ENCODE data around the gene TXNRD2. TPM values are rescaled to one million over a fixed set of nuclear protein-coding genes. Genes with fewer than 3 reads are reported as not detected.

TXNRD2 gene
- total and polyA plus RNA-seq, 8 donors = 9.6 to 41.6 (median 14.8) TPM

DNA sequence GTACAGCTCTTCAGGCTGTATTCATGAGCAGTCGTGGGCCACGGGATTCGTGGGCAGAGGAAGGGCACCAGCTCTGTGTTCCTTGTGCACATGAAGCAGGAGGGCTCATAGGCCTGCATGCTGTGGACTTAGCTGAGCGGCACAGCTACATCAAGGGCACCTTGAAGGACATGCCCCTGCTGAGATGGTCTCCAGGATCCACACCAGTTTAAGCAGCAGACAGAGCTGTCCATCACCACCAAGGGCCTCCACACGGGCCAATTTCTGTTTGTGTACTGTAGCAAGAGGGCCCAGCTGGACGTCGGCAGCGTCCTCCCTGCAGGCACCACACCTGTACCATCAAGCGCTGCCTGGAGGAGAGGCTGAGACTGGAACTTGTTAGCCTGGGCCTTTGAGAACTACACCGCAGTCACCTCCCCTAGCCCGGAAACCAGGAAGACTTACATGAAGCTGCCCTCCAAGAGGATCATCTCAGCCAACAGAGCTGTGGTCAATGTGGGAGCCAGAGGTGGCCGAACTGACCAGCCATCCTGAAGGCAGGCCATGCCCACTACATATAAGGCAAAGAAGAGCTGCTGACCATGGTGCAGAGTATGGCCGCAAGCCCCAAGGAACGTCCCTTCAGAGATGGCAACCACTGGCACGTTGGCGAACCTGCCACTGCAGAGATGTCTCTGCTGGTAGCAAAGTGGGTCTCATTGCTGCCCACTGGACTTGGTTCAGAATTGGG lies 54.2 kb downstream of the TXNRD2 start:
- TF ChIP-seq, protein P1, sequence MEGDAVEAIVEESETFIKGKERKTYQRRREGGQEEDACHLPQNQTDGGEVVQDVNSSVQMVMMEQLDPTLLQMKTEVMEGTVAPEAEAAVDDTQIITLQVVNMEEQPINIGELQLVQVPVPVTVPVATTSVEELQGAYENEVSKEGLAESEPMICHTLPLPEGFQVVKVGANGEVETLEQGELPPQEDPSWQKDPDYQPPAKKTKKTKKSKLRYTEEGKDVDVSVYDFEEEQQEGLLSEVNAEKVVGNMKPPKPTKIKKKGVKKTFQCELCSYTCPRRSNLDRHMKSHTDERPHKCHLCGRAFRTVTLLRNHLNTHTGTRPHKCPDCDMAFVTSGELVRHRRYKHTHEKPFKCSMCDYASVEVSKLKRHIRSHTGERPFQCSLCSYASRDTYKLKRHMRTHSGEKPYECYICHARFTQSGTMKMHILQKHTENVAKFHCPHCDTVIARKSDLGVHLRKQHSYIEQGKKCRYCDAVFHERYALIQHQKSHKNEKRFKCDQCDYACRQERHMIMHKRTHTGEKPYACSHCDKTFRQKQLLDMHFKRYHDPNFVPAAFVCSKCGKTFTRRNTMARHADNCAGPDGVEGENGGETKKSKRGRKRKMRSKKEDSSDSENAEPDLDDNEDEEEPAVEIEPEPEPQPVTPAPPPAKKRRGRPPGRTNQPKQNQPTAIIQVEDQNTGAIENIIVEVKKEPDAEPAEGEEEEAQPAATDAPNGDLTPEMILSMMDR (IDR thresholded peaks at IDR 0.05) = no peak
- Histone ChIP-seq H3K27me3 (no peaks in the 10 kb centered on the region), H3K27ac (no peak overlapping the region), H3K4me1 (no peaks in the 10 kb centered on the region), H3K36me3 (no peaks in the 10 kb centered on the region), H3K9me3 (no peaks in the 10 kb centered on the region), H3K4me3 (no peak overlapping the region)
- no peak for ATAC-seq
- WGBS, 2 donors = 85 to 89% methylated on average over 16 of the region's 16 CpGs
- no peak for FAIRE-seq
- intact Hi-C loops (cut with DNase I) = no loop called here
- DNase-seq = peak in 2 of 6 donors; percentile 6 to 21

DNA sequence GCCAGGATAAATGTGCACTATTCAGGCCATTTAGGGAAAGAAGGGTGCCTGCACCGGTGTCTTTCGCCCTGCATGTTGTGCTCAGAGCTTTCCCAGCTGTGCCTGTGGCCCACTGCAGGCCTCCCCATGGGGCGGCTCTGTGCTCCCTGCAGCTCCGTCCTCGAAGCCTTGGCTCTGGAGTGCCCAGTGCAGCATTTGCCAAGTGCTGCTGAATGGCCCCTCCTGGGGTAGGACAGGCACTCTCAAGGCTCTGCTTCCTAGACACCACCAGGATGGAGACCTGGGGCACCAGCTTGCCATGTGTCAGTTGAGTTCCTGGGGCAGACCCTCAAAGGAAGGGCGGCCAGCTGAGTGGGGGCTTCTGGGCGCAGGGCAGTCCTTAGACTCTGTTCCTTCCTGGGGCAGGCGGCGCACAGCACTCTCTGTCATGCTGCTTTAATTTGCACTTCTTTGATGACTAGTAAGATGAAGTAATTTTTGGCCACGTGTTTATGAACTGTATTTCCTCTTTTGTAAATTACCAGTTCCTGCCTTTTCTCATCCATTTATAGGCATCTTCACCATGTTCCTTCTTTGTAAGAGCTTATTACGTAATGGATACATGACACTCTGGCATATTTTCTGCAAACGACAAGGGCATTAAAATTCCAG lies 54.9 kb downstream of the TXNRD2 start:
- Histone ChIP-seq H3K4me3 (no peak overlapping the region), H3K27me3 (no peaks in the 10 kb centered on the region), H3K27ac (no peak overlapping the region), H3K9me3 (no peaks in the 10 kb centered on the region), H3K4me1 (no peaks in the 10 kb centered on the region), H3K36me3 (no peaks in the 10 kb centered on the region)
- WGBS, 2 donors = 82 to 87% methylated on average over 12 of the region's 12 CpGs
- TF ChIP-seq, protein P1 (IDR thresholded peaks at IDR 0.05) = no peak
- intact Hi-C loops (cut with DNase I) = no loop called here
- ATAC-seq (peak in 2 of 4 donors; percentile 50 to 64), DNase-seq (peak in 2 of 6 donors; percentile 15 to 51), FAIRE-seq (no peak)

DNA sequence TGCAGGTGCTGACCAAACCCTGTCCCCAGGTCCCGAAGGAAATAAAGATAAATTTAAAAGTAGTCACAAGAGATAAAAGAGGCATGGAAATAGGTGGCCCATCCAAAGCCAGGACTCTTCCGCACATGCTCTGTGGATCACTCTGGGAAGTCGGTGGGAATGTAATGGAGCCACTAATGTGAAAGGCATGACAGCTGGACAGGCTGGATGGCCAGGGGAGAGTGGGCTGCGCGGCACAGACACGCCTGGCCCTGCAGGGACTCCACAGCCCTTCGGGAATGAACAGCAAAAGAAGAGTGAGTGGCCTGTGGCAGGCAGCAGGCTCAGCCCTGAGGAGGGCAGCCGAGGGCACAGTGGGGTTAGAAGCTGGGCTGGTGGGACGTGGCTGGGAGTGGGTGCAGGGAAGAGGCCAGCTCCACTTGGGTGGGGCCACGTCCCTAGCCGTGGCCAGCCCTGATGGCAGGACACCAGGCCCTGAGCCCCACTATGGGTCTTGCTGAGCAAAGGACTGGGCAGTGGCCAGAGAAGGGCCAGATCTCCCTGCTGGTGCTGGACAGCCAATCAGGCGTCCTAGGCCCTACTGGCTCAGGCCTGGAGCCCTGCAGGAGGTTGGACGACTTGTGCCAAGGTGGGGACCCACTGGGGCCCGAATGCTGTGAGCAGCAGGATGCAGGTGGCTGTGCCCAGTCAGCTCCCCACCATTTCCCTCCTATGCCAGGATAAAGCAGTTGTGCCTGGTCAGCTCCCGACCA lies 55.6 kb downstream of the TXNRD2 start:
- H3K4me1 ChIP-seq = no peaks in the 10 kb centered on the region
- WGBS, 2 donors = 79 to 82% methylated on average over 15 of the region's 15 CpGs
- H3K4me3 ChIP-seq = no peak overlapping the region
- TF ChIP-seq, protein P1 (IDR thresholded peaks at IDR 0.05) = no peak
- no peaks in the 10 kb centered on the region for H3K27me3 ChIP-seq
- FAIRE-seq (no peak), ATAC-seq (no peak), DNase-seq (peak in 2 of 6 donors; percentile 37 to 43)
- intact Hi-C loops (cut with DNase I) = no loop called here
- no peak overlapping the region for H3K27ac ChIP-seq
- H3K9me3 ChIP-seq = no peaks in the 10 kb centered on the region
- H3K36me3 ChIP-seq = no peaks in the 10 kb centered on the region

DNA sequence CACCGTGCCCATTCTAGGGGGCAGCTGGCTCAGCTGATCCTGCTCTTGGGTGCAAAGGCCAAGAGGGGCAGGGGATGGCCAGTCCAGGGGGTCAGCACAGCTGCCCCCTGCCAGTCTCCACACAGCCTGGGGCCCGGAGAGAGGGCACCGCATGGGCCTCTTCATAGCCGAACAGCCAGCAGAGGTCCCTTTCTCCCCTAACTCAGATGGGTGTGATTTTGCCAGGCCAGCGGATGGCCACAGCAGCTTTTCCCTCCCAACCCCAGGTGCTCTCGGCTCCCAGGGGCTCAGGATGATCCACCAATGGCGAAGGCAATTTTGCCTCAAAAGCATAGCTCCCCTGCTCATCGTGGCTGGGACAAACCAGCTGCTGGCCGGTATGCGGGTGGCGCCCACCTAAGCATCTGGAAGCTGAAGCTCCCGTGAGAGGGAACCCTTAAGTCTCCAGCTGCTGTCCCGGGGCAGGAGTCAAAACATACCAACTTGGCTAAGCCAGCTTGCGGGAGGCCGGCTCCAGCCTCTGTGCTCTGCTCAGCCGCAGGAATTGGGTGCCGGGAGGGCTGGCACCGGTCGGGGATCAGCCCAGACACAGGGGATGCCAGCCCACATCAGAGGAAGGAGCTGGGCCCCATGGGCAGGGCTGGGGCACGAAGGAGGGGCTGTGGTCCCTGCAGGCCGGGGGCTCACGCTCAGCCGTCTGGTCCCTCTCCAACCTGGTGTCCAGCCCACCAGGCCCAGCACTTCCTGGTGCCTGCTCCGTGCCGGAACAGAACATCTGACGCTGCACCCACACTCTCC lies 56.5 kb downstream of the TXNRD2 start:
- 90% methylated on average over 26 of the region's 26 CpGs for WGBS, 2 donors
- TF ChIP-seq, protein P1 (IDR thresholded peaks at IDR 0.05) = no peak
- Histone ChIP-seq H3K27me3 (no peaks in the 10 kb centered on the region), H3K27ac (no peak overlapping the region), H3K36me3 (no peaks in the 10 kb centered on the region), H3K4me1 (no peaks in the 10 kb centered on the region), H3K4me3 (no peak overlapping the region), H3K9me3 (no peaks in the 10 kb centered on the region)
- ATAC-seq = no peak
- intact Hi-C loops (cut with DNase I) = no loop called here
- peak in 2 of 6 donors; percentile 45 to 54 for DNase-seq
- FAIRE-seq = no peak
